A673 (cell line): ENCODE results near the gene ZNF319. TPM values are rescaled to one million over a fixed set of nuclear protein-coding genes. Genes with fewer than 3 reads are reported as not detected.

Experiments used
- BruUV-seq: library from RNA; stranded (reverse); fragments of 400-500 nt; replicated peaks from 2 replicates; lab custom pipeline; 2021; lab: Mats Ljungman, UMichigan
- CTCF ChIA-PET: fragments of 300-600 bp; sonication (Branson Sonifier 250); formaldehyde crosslinking; loops from one replicate; lab custom pipeline; 2022; ENCODE audit warnings: antibody characterized with exemption; lab: Charles Lee
- POLR2A ChIA-PET: fragments of 300-600 bp; sonication (Branson Sonifier 250); formaldehyde crosslinking; loops from one replicate; lab custom pipeline; 2022; ENCODE audit warnings: antibody characterized with exemption; ENCODE audit not compliant: low non-redundant PET; lab: Charles Lee
- DNase-seq: peaks from one replicate; pipeline ENCODE4 v3.0.0-alpha.2; 2015; ENCODE audit warnings: low spot score
- H3K27ac ChIP-seq: fragments of 200-600 bp; sonication (generic); 2 replicates; pipeline ENCODE4 v1.5.1; 2016; ENCODE audit warnings: mixed run types, low read depth, mild to moderate bottlenecking, mixed read lengths, antibody characterized with exemption, low read length; ENCODE audit not compliant: poor library complexity, severe bottlenecking
- H3K27me3 ChIP-seq: fragments of 200-600 bp; sonication (generic); replicated peaks from 2 replicates; pipeline ENCODE4 v1.6.1; 2017; ENCODE audit warnings: mixed run types, low read depth, mild to moderate bottlenecking, mixed read lengths, antibody characterized with exemption, low read length; ENCODE audit not compliant: insufficient read depth, poor library complexity
- H3K36me3 ChIP-seq: fragments of 200-600 bp; sonication (generic); 2 replicates; pipeline ENCODE4 v1.6.1; 2016; ENCODE audit warnings: mixed run types, mild to moderate bottlenecking, mixed read lengths, antibody characterized with exemption, low read length; ENCODE audit not compliant: insufficient read depth, poor library complexity, severe bottlenecking
- H3K4me1 ChIP-seq: fragments of 200-600 bp; sonication (generic); 2 replicates; pipeline ENCODE4 v1.6.1; 2017; ENCODE audit warnings: mixed run types, mild to moderate bottlenecking, mixed read lengths, antibody characterized with exemption, low read length; ENCODE audit not compliant: insufficient read depth, poor library complexity, severe bottlenecking
- H3K4me3 ChIP-seq: fragments of 200-600 bp; sonication (generic); 2 replicates; pipeline ENCODE4 v1.5.1; 2016; ENCODE audit warnings: low read depth, mixed run types, mild to moderate bottlenecking, mixed read lengths, low read length; ENCODE audit not compliant: poor library complexity, severe bottlenecking
- H3K9me3 ChIP-seq: fragments of 200-600 bp; sonication (generic); 2 replicates; pipeline ENCODE4 v1.6.1; 2016; ENCODE audit warnings: mixed run types, low read depth, mild to moderate bottlenecking, mixed read lengths, antibody characterized with exemption, low read length; ENCODE audit not compliant: poor library complexity, severe bottlenecking
- CTCF ChIP-seq: fragments of 300-800, 200-600 bp; sonication (generic); conservative IDR thresholded peaks from 2 replicates; pipeline ENCODE4 v1.5.1; 2017; ENCODE audit warnings: low read depth, mild to moderate bottlenecking, antibody characterized with exemption, low read length, moderate library complexity, mixed read lengths
- EZH2 ChIP-seq: fragments of 200-600 bp; sonication (generic); IDR thresholded peaks from 2 replicates; pipeline ENCODE4 v1.6.1; 2017; ENCODE audit warnings: borderline replicate concordance, low read depth, mild to moderate bottlenecking, mixed read lengths, antibody characterized with exemption, low read length; ENCODE audit not compliant: poor library complexity, severe bottlenecking
- intact Hi-C: fragments of 100-400 bp; cut with micrococcal nuclease; formaldehyde crosslinking; loops from one replicate; pipeline ENCODE4 v1.10.0; 2022; ENCODE audit not compliant: unreplicated experiment
- total RNA-seq: library from RNA; stranded (reverse); gene quantifications from 2 replicates; pipeline ENCODE4 v1.2.3, GENCODE V29; 2021

Gene ZNF319
- total RNA-seq, 1 experiment from 2014 or later, result 12.9 TPM

- CTCF ChIA-PET, result interaction anchor here (0.5 kb wide), 1 partner anchor 444 kb away, joined by 7 read pairs; no protein-coding TSS in a partner anchor
- BruUV-seq, result no TSS peak
- H3K4me1 ChIP-seq, result no peaks in the 10 kb centered on the region
- intact Hi-C loops, result no loop called here
- no peak overlapping the region for H3K4me3 ChIP-seq
- H3K27ac ChIP-seq, result no peak overlapping the region
- no peak for DNase-seq
- no peak for TF ChIP-seq EZH2
- no peak for TF ChIP-seq CTCF
- no peaks in the 10 kb centered on the region for H3K9me3 ChIP-seq
- H3K36me3 ChIP-seq, result no peaks in the 10 kb centered on the region
- no peaks in the 10 kb centered on the region for H3K27me3 ChIP-seq
- POLR2A ChIA-PET, result no interaction called here
Observed at GRCh38 chr16:57959804-57960203, 40.7 kb downstream of the ZNF319 start.

- Histone ChIP-seq H3K27me3 (no peaks in the 10 kb centered on the region), H3K9me3 (no peaks in the 10 kb centered on the region), H3K4me3 (no peak overlapping the region), H3K27ac (no peak overlapping the region), H3K36me3 (no peaks in the 10 kb centered on the region), H3K4me1 (no peaks in the 10 kb centered on the region)
- ChIA-PET POLR2A (no interaction called here), CTCF (no interaction called here)
- intact Hi-C loops, result no loop called here
- no peak for DNase-seq
- no TSS peak for BruUV-seq
- TF ChIP-seq EZH2, result no peak
- no peak for TF ChIP-seq CTCF
Observed at GRCh38 chr16:57959121-57959520, 41.4 kb downstream of the ZNF319 start.

- H3K36me3 ChIP-seq, result no peaks in the 10 kb centered on the region
- H3K4me3 ChIP-seq, result no peak overlapping the region
- H3K4me1 ChIP-seq, result no peaks in the 10 kb centered on the region
- no peak overlapping the region for H3K27ac ChIP-seq
- H3K9me3 ChIP-seq, result no peaks in the 10 kb centered on the region
- ChIA-PET POLR2A (no interaction called here), CTCF (no interaction called here)
- no TSS peak for BruUV-seq
- DNase-seq, result no peak
- TF ChIP-seq CTCF, result no peak
- no peak for TF ChIP-seq EZH2
- no peaks in the 10 kb centered on the region for H3K27me3 ChIP-seq
- intact Hi-C loops, result no loop called here
Observed at GRCh38 chr16:57958544-57958943, 41.9 kb downstream of the ZNF319 start.
